Kidney (tissue), 14 donors: ENCODE measurements around the gene SYT9. TPM values are rescaled to one million over a fixed set of nuclear protein-coding genes. Genes with fewer than 3 reads are reported as not detected.

Source experiments
- DNase-seq, 5 donors: peaks; one replicate each; pipeline ENCODE4 v3.0.0-alpha.2; 2013 to 2020
- FAIRE-seq: peaks from 2 replicates; lab custom pipeline; 2012; peaks lifted over from hg19 to GRCh38; lab: Jason Lieb, UNC
- H3K27ac ChIP-seq, 2 donors: one replicate each; pipeline ENCODE4 v1.7.0; 2013; ENCODE audit warnings: low read depth in 2 of 2, low read length in 2 of 2, inconsistent platforms in 1 of 2
- H3K27me3 ChIP-seq: one replicate; pipeline ENCODE4 v1.7.1; 2013; ENCODE audit warnings: low read length, inconsistent platforms; ENCODE audit not compliant: control insufficient read depth, insufficient read depth
- H3K36me3 ChIP-seq, 3 donors: one replicate each; pipeline versions ENCODE4 v1.7.0 to v1.7.1; 2013; ENCODE audit warnings: low read length in 3 of 3, control low read depth in 1 of 3, inconsistent platforms in 1 of 3; ENCODE audit not compliant: insufficient read depth in 3 of 3, control insufficient read depth in 2 of 3
- H3K4me1 ChIP-seq, 3 donors: one replicate each; pipeline versions ENCODE4 v1.7.0 to v1.7.1; 2013; ENCODE audit warnings: low read length in 3 of 3, inconsistent platforms in 1 of 3, low read depth in 1 of 3; ENCODE audit not compliant: control insufficient read depth in 2 of 3, insufficient read depth in 2 of 3
- H3K4me3 ChIP-seq, 3 donors: one replicate each; pipeline versions ENCODE4 v1.7.0 to v1.8.1; 2013; ENCODE audit warnings: low read length in 3 of 3, control low read depth in 1 of 3, inconsistent platforms in 1 of 3
- H3K9ac ChIP-seq, 3 donors: one replicate each; pipeline versions ENCODE4 v1.7.0 to v1.7.1; 2013; ENCODE audit warnings: low read length in 3 of 3, control low read depth in 1 of 3, inconsistent platforms in 1 of 3
- H3K9me3 ChIP-seq, 3 donors: one replicate each; pipeline versions ENCODE4 v1.7.0 to v1.7.1; 2013; ENCODE audit warnings: low read length in 3 of 3, control low read depth in 1 of 3, inconsistent platforms in 1 of 3; ENCODE audit not compliant: control insufficient read depth in 2 of 3, insufficient read depth in 1 of 3
- intact Hi-C: fragments of 100-400 bp; cut with DNase I; formaldehyde crosslinking; loops from one replicate; pipeline ENCODE4 v1.11.1; 2022
- polyA plus RNA-seq: library from polyadenylated mRNA; stranded (reverse); fragments of 350-450 nt; fragmentation: Illumina TruSeq; extraction: RNeasy Lipid Tissue Mini Kit (QIAGEN cat#74804); gene quantifications from one replicate; pipeline ENCODE4 v1.2.3, GENCODE V29; 2014; ENCODE audit warnings: low read depth, low replicate concordance; ENCODE audit not compliant: insufficient read depth
- total RNA-seq: library from RNA; stranded (reverse); fragmentation: NEBNext Ultra II Directional; extraction: Animal tissue kit (Norgen Biotek cat#: 25700); gene quantifications from one replicate; pipeline ENCODE4 v1.2.1, GENCODE V29; 2021
- TF ChIP-seq, protein P1 (sequence below): IDR thresholded peaks from 3 replicates; pipeline ENCODE4 v1.5.1; 2012; ENCODE audit warnings: mild to moderate bottlenecking, moderate library complexity, borderline replicate concordance; ENCODE audit not compliant: insufficient read depth; ENCODE audit errors: extremely low read depth
- donor health status: control.
- donor health status: control.
- donor health status: control.
- donor health status: control.
- donor health status: control.
- donor health status: DM: yes; HTN: yes; CAD: no.
- donor health status: Normal renal cell carcinoma (clear cell type).

The SYT9 gene
- total and polyA plus RNA-seq, 2 donors from 2014 or later, result 1.5 to 2.7 TPM

DNA sequence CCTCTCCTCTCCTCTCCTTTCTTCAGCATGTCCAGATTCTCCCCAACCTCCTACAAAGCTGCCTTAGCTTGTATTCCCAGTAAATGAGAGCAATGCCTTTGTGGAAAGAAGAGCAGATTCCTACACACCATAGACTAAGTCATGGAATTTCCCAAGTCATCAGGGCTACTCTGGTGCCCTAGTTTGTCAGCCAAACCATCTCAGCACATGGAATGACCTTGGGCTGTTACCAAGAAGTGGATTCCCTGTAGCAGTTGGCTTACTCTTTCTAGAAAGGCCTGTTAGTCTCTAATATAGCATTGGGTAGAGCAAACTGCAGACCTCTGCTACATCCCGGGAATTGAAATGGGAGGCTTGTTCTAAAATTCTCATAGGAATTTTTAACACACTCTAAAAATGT lies 124.7 kb downstream of the SYT9 start:
- no peak for FAIRE-seq
- H3K4me3 ChIP-seq, result no peak overlapping the region
- no peak overlapping the region for H3K9ac ChIP-seq
- intact Hi-C loops, result no loop called here
- H3K4me1 ChIP-seq, result no peaks in the 10 kb centered on the region
- DNase-seq, result no peak
- no peaks in the 10 kb centered on the region for H3K36me3 ChIP-seq
- TF ChIP-seq, protein P1, sequence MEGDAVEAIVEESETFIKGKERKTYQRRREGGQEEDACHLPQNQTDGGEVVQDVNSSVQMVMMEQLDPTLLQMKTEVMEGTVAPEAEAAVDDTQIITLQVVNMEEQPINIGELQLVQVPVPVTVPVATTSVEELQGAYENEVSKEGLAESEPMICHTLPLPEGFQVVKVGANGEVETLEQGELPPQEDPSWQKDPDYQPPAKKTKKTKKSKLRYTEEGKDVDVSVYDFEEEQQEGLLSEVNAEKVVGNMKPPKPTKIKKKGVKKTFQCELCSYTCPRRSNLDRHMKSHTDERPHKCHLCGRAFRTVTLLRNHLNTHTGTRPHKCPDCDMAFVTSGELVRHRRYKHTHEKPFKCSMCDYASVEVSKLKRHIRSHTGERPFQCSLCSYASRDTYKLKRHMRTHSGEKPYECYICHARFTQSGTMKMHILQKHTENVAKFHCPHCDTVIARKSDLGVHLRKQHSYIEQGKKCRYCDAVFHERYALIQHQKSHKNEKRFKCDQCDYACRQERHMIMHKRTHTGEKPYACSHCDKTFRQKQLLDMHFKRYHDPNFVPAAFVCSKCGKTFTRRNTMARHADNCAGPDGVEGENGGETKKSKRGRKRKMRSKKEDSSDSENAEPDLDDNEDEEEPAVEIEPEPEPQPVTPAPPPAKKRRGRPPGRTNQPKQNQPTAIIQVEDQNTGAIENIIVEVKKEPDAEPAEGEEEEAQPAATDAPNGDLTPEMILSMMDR, result no peak
- H3K27me3 ChIP-seq, result no peaks in the 10 kb centered on the region
- H3K9me3 ChIP-seq, result peaks cover 0 to 8% (median 3%) of the 10 kb centered on the region in 3 donors
- H3K27ac ChIP-seq, result no peak overlapping the region

DNA sequence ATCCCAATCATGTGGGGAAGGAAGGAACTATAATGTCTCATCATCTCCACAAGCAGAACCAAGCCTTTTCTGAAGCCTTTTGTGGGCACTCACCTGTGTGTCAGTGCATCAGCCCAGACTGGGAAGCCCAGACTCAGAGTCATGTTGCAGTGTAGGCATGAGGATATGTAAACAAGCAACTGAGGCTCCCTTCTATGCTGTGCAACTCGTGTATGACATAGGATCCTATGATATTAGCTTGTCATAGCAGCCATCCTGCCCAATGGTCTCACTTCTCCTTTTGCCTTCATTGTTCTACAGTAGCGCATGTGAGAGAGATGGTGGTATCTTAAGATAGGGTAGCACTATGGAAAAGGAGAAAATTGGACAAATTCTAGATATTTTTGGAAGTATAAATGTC lies 130.2 kb downstream of the SYT9 start:
- no peaks in the 10 kb centered on the region for H3K36me3 ChIP-seq
- intact Hi-C loops, result no loop called here
- no peaks in the 10 kb centered on the region for H3K9me3 ChIP-seq
- H3K27me3 ChIP-seq, result no peaks in the 10 kb centered on the region
- no peak overlapping the region for H3K27ac ChIP-seq
- FAIRE-seq (no peak), DNase-seq (no peak)
- H3K9ac ChIP-seq, result no peak overlapping the region
- TF ChIP-seq, protein P1, result no peak
- H3K4me1 ChIP-seq, result no peaks in the 10 kb centered on the region
- H3K4me3 ChIP-seq, result no peak overlapping the region

DNA sequence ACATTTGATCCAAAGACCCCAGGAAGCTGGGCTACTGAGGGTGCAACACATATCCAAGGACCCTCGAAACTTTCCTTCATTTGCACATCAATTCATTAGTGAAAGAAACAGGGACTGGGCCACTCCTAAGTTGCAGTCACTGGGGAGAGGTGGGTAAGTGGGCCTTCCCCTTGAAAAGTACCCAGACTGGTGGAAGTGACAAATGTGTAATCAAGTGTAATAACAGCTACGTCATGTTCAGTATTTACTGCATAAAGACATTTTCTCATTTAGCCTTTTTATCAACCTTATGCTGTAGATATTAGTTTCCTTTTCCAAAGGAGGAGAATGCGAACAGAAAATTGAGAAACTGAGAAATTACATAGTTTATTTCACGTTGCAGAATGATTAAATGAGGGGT lies 131.7 kb downstream of the SYT9 start:
- FAIRE-seq, result no peak
- Histone ChIP-seq H3K4me1 (no peaks in the 10 kb centered on the region), H3K27me3 (no peaks in the 10 kb centered on the region), H3K9ac (no peak overlapping the region), H3K4me3 (no peak overlapping the region), H3K36me3 (no peaks in the 10 kb centered on the region), H3K9me3 (no peaks in the 10 kb centered on the region), H3K27ac (no peak overlapping the region)
- intact Hi-C loops, result no loop called here
- TF ChIP-seq, protein P1, result no peak
- no peak for DNase-seq

DNA sequence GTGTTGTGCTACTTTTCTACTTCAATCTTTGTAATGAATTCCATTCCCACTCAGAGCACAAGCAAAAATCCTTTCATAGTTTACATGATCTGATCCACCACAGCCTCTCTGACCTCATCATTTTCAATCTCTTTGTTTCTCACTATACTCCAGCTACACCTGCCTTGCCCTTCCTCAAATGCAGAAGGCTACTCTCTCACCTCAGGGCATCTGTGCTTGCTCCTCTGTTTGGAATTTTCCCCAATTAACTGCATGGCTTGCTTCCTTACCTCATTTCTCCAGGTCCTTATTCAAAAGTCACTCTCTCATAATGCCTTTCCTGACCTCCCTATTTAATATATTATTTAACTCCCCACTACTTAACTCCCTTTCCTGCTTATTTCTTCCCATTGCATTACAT lies 133.0 kb downstream of the SYT9 start:
- DNase-seq (peak in 2 of 5 donors; percentile 3 to 17), FAIRE-seq (no peak)
- Histone ChIP-seq H3K9me3 (no peaks in the 10 kb centered on the region), H3K27ac (no peak overlapping the region), H3K36me3 (no peaks in the 10 kb centered on the region), H3K4me3 (no peak overlapping the region), H3K4me1 (no peaks in the 10 kb centered on the region), H3K9ac (no peak overlapping the region), H3K27me3 (no peaks in the 10 kb centered on the region)
- intact Hi-C loops, result no loop called here
- TF ChIP-seq, protein P1, result no peak
